HEK293 (cell line): ENCODE data around the gene DDO.

Experiments used
- CTCF ChIA-PET: fragments of 350-600 bp; formaldehyde crosslinking; extraction: SDS; loops from one replicate; lab custom pipeline; 2021; ENCODE audit warnings: antibody characterized with exemption; lab: Yijun Ruan, JAX
- POLR2A ChIA-PET: fragments of 300-600 bp; formaldehyde crosslinking; extraction: SDS; loops from one replicate; lab custom pipeline; 2020; ENCODE audit warnings: antibody characterized with exemption, inconsistent platforms; lab: Yijun Ruan, JAX
- H3K27ac ChIP-seq: fragments of 200-500 bp; sonication (Bioruptor generic); 2 replicates; pipeline ENCODE4 v1.5.1; 2014; ENCODE audit warnings: low read depth, low read length, control low read depth, inconsistent platforms; ENCODE audit errors: extremely low read depth
- H3K36me3 ChIP-seq, 2 experiments: fragments of 200-500 bp in 1 of 2; sonication (Bioruptor generic) in 1 of 2; 1 replicate in 1 of 2; 2 replicates in 1 of 2; pipeline ENCODE4 v1.5.1; 2014 to 2017; ENCODE audit warnings: inconsistent platforms in 2 of 2, low read length in 2 of 2; ENCODE audit not compliant: control insufficient read depth in 2 of 2, insufficient read depth in 1 of 2
- H3K4me1 ChIP-seq: fragments of 200-500 bp; sonication (Bioruptor generic); 2 replicates; pipeline ENCODE4 v1.5.1; 2014; ENCODE audit warnings: mild to moderate bottlenecking, low read length, inconsistent platforms; ENCODE audit not compliant: control insufficient read depth, insufficient read depth
- H3K4me3 ChIP-seq: 2 replicates; pipeline ENCODE4 v1.5.1; 2011; ENCODE audit warnings: low read depth, mild to moderate bottlenecking, control low read depth, low read length, moderate library complexity
- H3K9me3 ChIP-seq: fragments of 200-500 bp; sonication (Bioruptor generic); 2 replicates; pipeline ENCODE4 v1.5.1; 2014; ENCODE audit warnings: low read depth, low read length, inconsistent platforms; ENCODE audit not compliant: control insufficient read depth, insufficient read depth
- BCL11B ChIP-seq: fragments of 450-650 bp; formaldehyde crosslinking; IDR thresholded peaks from 2 replicates; pipeline ENCODE4 v1.5.1; 2016; ENCODE audit warnings: low read depth, missing biosample characterization, missing genetic modification characterization
- KLF7 ChIP-seq: fragments of 450-650 bp; formaldehyde crosslinking; IDR thresholded peaks from 2 replicates; pipeline ENCODE4 v1.5.1; 2016; ENCODE audit warnings: missing biosample characterization, missing genetic modification characterization, borderline replicate concordance
- KLF8 ChIP-seq: fragments of 450-650 bp; formaldehyde crosslinking; IDR thresholded peaks from 2 replicates; pipeline ENCODE4 v1.5.1; 2016; ENCODE audit warnings: missing biosample characterization, missing genetic modification characterization
- YY2 ChIP-seq: fragments of 450-650 bp; formaldehyde crosslinking; IDR thresholded peaks from 2 replicates; pipeline ENCODE4 v1.5.1; 2016; ENCODE audit warnings: missing biosample characterization, missing genetic modification characterization
- ZBTB1 ChIP-seq: fragments of 450-650 bp; formaldehyde crosslinking; IDR thresholded peaks from 2 replicates; pipeline ENCODE4 v1.5.1; 2016; ENCODE audit warnings: missing biosample characterization, missing genetic modification characterization
- ZBTB20 ChIP-seq: fragments of 450-650 bp; formaldehyde crosslinking; IDR thresholded peaks from 2 replicates; pipeline ENCODE4 v1.5.1; 2016; ENCODE audit warnings: missing biosample characterization, missing genetic modification characterization
- ZFP3 ChIP-seq: fragments of 450-650 bp; formaldehyde crosslinking; IDR thresholded peaks from 2 replicates; pipeline ENCODE4 v1.5.1; 2016; ENCODE audit warnings: low read depth, missing biosample characterization, missing genetic modification characterization
- ZFP69B ChIP-seq: fragments of 450-650 bp; formaldehyde crosslinking; IDR thresholded peaks from 2 replicates; pipeline ENCODE4 v1.5.1; 2016; ENCODE audit warnings: missing biosample characterization, missing genetic modification characterization
- ZNF16 ChIP-seq: fragments of 450-650 bp; formaldehyde crosslinking; IDR thresholded peaks from 2 replicates; pipeline ENCODE4 v1.5.1; 2016; ENCODE audit warnings: low read depth, missing biosample characterization, missing genetic modification characterization
- ZNF184 ChIP-seq: fragments of 450-650 bp; IDR thresholded peaks from 2 replicates; pipeline ENCODE4 v1.5.1; 2018; ENCODE audit warnings: missing biosample characterization, mild to moderate bottlenecking, missing genetic modification characterization
- ZNF214 ChIP-seq: fragments of 450-650 bp; formaldehyde crosslinking; IDR thresholded peaks from 2 replicates; pipeline ENCODE4 v1.5.1; 2017; ENCODE audit warnings: missing biosample characterization, mild to moderate bottlenecking, missing genetic modification characterization, borderline replicate concordance
- ZNF280D ChIP-seq: fragments of 450-650 bp; formaldehyde crosslinking; IDR thresholded peaks from 2 replicates; pipeline ENCODE4 v1.5.1; 2016; ENCODE audit warnings: missing biosample characterization, missing genetic modification characterization
- ZNF354C ChIP-seq: fragments of 450-650 bp; formaldehyde crosslinking; IDR thresholded peaks from 2 replicates; pipeline ENCODE4 v1.5.1; 2016; ENCODE audit warnings: missing biosample characterization, missing genetic modification characterization, low read depth, borderline replicate concordance
- ZNF416 ChIP-seq: fragments of 450-650 bp; formaldehyde crosslinking; IDR thresholded peaks from 2 replicates; pipeline ENCODE4 v1.5.1; 2016; ENCODE audit warnings: missing biosample characterization, missing genetic modification characterization
- ZNF48 ChIP-seq: fragments of 450-650 bp; formaldehyde crosslinking; IDR thresholded peaks from 2 replicates; pipeline ENCODE4 v1.5.1; 2016; ENCODE audit warnings: missing biosample characterization, missing genetic modification characterization
- ZNF488 ChIP-seq: fragments of 450-650 bp; formaldehyde crosslinking; IDR thresholded peaks from 2 replicates; pipeline ENCODE4 v1.5.1; 2016; ENCODE audit warnings: missing biosample characterization, missing genetic modification characterization
- ZNF513 ChIP-seq: fragments of 450-650 bp; IDR thresholded peaks from 2 replicates; pipeline ENCODE4 v1.5.1; 2018; ENCODE audit warnings: missing biosample characterization, missing genetic modification characterization
- ZNF792 ChIP-seq: fragments of 450-650 bp; formaldehyde crosslinking; IDR thresholded peaks from 2 replicates; pipeline ENCODE4 v1.5.1; 2016; ENCODE audit warnings: missing biosample characterization, missing genetic modification characterization
- ZNF830 ChIP-seq: fragments of 450-650 bp; IDR thresholded peaks from 2 replicates; pipeline ENCODE4 v1.5.0; 2018; ENCODE audit warnings: missing biosample characterization, missing genetic modification characterization, low read depth, mild to moderate bottlenecking, moderate library complexity
- ZNF837 ChIP-seq: fragments of 450-650 bp; formaldehyde crosslinking; IDR thresholded peaks from 2 replicates; pipeline ENCODE4 v1.5.1; 2016; ENCODE audit warnings: missing biosample characterization, missing genetic modification characterization
- TF ChIP-seq, protein P1 (sequence below): fragments of 450-650 bp; formaldehyde crosslinking; IDR thresholded peaks from 2 replicates; pipeline ENCODE4 v1.5.1; 2016; ENCODE audit warnings: missing biosample characterization, missing genetic modification characterization
- TF ChIP-seq, protein P2 (sequence below): fragments of 450-650 bp; formaldehyde crosslinking; IDR thresholded peaks from 2 replicates; pipeline ENCODE4 v1.5.1; 2016; ENCODE audit warnings: missing biosample characterization, missing genetic modification characterization

The DDO gene

DNA sequence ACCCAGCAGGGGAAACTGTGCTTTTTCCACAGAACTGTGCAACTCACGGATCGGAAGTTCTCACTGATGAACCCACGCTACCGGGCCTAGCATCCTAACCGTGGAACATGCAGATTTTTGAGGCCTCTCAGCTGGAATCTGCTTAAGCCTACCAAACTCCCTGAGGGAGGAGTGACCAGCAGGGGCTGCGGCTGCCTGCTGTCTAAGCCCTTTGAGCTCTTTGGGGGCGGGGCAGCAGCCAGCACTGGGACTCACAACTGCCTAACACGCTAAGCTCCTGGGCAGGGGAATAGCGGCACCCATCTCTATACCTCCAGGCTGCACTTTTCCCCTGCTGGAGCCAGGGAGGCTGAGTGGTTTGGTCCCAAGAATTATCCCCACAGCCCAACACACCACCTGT is 36.8 kb downstream of the DDO start (continued):
- TF ChIP-seq, protein P1, sequence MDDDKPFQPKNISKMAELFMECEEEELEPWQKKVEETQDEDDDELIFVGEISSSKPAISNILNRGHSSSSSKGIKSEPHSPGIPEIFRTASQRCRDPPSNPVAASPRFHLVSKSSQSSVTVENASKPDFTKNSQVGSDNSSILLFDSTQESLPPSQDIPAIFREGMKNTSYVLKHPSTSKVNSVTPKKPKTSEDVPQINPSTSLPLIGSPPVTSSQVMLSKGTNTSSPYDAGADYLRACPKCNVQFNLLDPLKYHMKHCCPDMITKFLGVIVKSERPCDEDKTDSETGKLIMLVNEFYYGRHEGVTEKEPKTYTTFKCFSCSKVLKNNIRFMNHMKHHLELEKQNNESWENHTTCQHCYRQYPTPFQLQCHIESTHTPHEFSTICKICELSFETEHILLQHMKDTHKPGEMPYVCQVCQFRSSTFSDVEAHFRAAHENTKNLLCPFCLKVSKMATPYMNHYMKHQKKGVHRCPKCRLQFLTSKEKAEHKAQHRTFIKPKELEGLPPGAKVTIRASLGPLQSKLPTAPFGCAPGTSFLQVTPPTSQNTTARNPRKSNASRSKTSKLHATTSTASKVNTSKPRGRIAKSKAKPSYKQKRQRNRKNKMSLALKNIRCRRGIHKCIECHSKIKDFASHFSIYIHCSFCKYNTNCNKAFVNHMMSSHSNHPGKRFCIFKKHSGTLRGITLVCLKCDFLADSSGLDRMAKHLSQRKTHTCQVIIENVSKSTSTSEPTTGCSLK (tag by site-specific recombination), result no peak
- TF ChIP-seq KLF7 (tag by site-specific recombination) (no peak), ZNF16 (tag by site-specific recombination) (no peak)

DNA sequence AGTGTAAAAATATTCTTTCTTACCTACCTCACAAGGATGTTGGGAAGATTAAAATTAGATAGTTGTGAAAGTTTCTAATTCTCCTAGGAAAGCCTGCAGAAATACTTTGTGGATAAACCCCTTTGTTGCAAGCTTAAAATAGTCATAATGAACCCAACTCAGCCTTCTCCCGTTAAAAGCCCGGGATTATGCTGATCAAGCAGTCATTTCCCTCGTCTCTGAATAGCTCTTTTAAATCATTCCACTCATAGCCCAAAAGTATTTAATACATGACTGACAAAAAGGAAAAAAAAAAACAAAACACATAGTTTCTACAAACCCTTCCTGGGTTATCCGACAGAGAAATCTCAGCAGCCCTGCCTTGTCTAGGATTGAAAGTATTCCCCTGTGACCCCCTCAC is 46.3 kb downstream of the DDO start:
- ChIA-PET CTCF (interaction anchor here (0.5 to 1.4 kb wide), 2 partner anchors 22 to 932 kb away, joined by 4 to 6 read pairs; no protein-coding TSS in a partner anchor), POLR2A (no interaction called here)
- H3K9me3 ChIP-seq, result no peaks in the 10 kb centered on the region
- no peak overlapping the region for H3K4me3 ChIP-seq
- TF ChIP-seq ZNF830 (no peak), ZNF48 (tag by site-specific recombination) (no peak), BCL11B (no peak), ZNF354C (no peak), ZBTB1 (tag by site-specific recombination) (no peak), ZFP69B (tag by site-specific recombination) (no peak), ZNF513 (tag by site-specific recombination) (no peak), ZNF214 (no peak), ZFP3 (tag by site-specific recombination) (no peak), ZNF416 (tag by site-specific recombination) (no peak), KLF8 (tag by site-specific recombination) (no peak)
- H3K27ac ChIP-seq, result no peak overlapping the region
- H3K4me1 ChIP-seq, result no peaks in the 10 kb centered on the region
- no peaks in the 10 kb centered on the region for H3K36me3 ChIP-seq

- H3K36me3 ChIP-seq, result no peaks in the 10 kb centered on the region
- H3K9me3 ChIP-seq, result no peaks in the 10 kb centered on the region
- no peaks in the 10 kb centered on the region for H3K4me1 ChIP-seq
- no peak overlapping the region for H3K4me3 ChIP-seq
- no peak overlapping the region for H3K27ac ChIP-seq
- ChIA-PET CTCF (interaction anchor here (1.2 to 1.4 kb wide), 2 partner anchors 23 to 329 kb away, joined by 3 to 6 read pairs; no protein-coding TSS in a partner anchor), POLR2A (no interaction called here)
- TF ChIP-seq YY2 (no peak), ZNF837 (no peak), ZNF488 (no peak)
- TF ChIP-seq, all 188 proteins: peak for 0
These were observed 47.1 kb downstream of the DDO start for GRCh38 chr6:110368284-110368683.

DNA sequence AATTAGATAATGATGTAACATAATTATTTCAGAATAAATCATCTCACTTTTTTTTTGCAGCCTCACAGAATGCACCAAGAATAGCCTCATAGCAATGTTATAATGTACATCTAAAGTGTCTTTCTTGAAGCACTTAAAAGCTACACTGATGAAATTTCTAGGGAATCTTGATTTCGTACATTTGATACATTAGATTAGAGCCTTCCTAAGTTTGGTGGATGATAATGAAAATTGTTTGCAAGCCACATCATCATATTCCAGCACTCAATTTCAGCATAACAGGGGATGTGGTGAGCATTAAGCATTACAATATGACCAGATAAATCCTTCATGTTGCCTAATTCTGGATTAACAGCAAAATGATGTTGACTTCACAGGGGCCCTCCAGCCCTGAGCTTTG is 47.5 kb downstream of the DDO start:
- no peaks in the 10 kb centered on the region for H3K4me1 ChIP-seq
- no peak overlapping the region for H3K4me3 ChIP-seq
- H3K27ac ChIP-seq, result no peak overlapping the region
- ChIA-PET POLR2A (no interaction called here), CTCF (interaction anchor here (1.2 to 1.4 kb wide), 3 partner anchors 23 to 643 kb away, joined by 3 to 6 read pairs (median 3); no protein-coding TSS in a partner anchor)
- no peaks in the 10 kb centered on the region for H3K9me3 ChIP-seq
- no peaks in the 10 kb centered on the region for H3K36me3 ChIP-seq
- no peak for TF ChIP-seq ZNF184 (tag by site-specific recombination)
- no peak for TF ChIP-seq ZNF792 (tag by site-specific recombination)
- TF ChIP-seq ZNF280D, result no peak
- TF ChIP-seq ZBTB20 (tag by site-specific recombination), result no peak
- TF ChIP-seq, protein P2, sequence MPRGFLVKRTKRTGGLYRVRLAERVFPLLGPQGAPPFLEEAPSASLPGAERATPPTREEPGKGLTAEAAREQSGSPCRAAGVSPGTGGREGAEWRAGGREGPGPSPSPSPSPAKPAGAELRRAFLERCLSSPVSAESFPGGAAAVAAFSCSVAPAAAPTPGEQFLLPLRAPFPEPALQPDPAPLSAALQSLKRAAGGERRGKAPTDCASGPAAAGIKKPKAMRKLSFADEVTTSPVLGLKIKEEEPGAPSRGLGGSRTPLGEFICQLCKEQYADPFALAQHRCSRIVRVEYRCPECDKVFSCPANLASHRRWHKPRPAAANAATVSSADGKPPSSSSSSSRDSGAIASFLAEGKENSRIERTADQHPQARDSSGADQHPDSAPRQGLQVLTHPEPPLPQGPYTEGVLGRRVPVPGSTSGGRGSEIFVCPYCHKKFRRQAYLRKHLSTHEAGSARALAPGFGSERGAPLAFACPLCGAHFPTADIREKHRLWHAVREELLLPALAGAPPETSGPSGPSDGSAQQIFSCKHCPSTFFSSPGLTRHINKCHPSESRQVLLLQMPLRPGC (tag by site-specific recombination), result no peak
